Measurements from ENCODE around the gene NINJ2. TPM values are rescaled to one million over a fixed set of nuclear protein-coding genes. Genes with fewer than 3 reads are reported as not detected.

NINJ2 gene
- total RNA-seq, 4 donors from 2014 or later: 0.78 to 9.0 (median 5.2) TPM

- H3K4me3 ChIP-seq: no peak overlapping the region
- H3K27me3 ChIP-seq: no peaks in the 10 kb centered on the region
- ATAC-seq: no peak
- H3K9me3 ChIP-seq: no peaks in the 10 kb centered on the region
- WGBS, 2 donors (ENCODE audit: low coverage in 1 of 2): 50 to 83% methylated on average over 1 to 2 of the region's 7 CpGs
- peaks cover 0 to 2% (median 0%) of the 10 kb centered on the region in 3 donors for H3K4me1 ChIP-seq
- no peaks in the 10 kb centered on the region for H3K36me3 ChIP-seq
- TF ChIP-seq POLR2A (IDR thresholded peaks at IDR 0.05) (no peak), CTCF (IDR thresholded peaks at IDR 0.05) (no peak), EP300 (IDR thresholded peaks at IDR 0.05) (no peak)
- no peak overlapping the region for H3K27ac ChIP-seq
Observed at GRCh38 chr12:604956-605355, 58.3 kb downstream of the NINJ2 start.

GRCh38 chr12:602700-603068 is 60.6 kb downstream of the NINJ2 start:
- peaks cover 0 to 5% (median 0%) of the 10 kb centered on the region in 3 donors for H3K4me1 ChIP-seq
- ATAC-seq: no peak
- no peak overlapping the region for H3K4me3 ChIP-seq
- H3K27me3 ChIP-seq: no peaks in the 10 kb centered on the region
- H3K9me3 ChIP-seq: no peaks in the 10 kb centered on the region
- H3K36me3 ChIP-seq: no peaks in the 10 kb centered on the region
- TF ChIP-seq EP300 (IDR thresholded peaks at IDR 0.05): no peak
- TF ChIP-seq CTCF (IDR thresholded peaks at IDR 0.05): no peak
- TF ChIP-seq POLR2AphosphoS5 (IDR thresholded peaks at IDR 0.05): no peak
- no peak for TF ChIP-seq POLR2A (IDR thresholded peaks at IDR 0.05)
- no peak overlapping the region for H3K27ac ChIP-seq

GRCh38 chr12:601976-602699 is 61.1 kb downstream of the NINJ2 start:
- TF ChIP-seq POLR2A (IDR thresholded peaks at IDR 0.05): no peak
- no peak for TF ChIP-seq CTCF (IDR thresholded peaks at IDR 0.05)
- Histone ChIP-seq H3K9me3 (no peaks in the 10 kb centered on the region), H3K4me1 (peaks cover 0 to 5% (median 0%) of the 10 kb centered on the region in 3 donors), H3K4me3 (no peak overlapping the region), H3K27ac (no peak overlapping the region), H3K27me3 (no peaks in the 10 kb centered on the region), H3K36me3 (no peaks in the 10 kb centered on the region)
- ATAC-seq: no peak
- 69 to 77% methylated on average over 4 to 7 of the region's 7 CpGs for WGBS, 2 donors (ENCODE audit: low coverage in 1 of 2)

- H3K4me3 ChIP-seq: no peak overlapping the region
- no peak for ATAC-seq
- no CpG with 5 or more reads among the region's 13 CpGs for WGBS, 2 donors (ENCODE audit: low coverage in 1 of 2)
Observed at GRCh38 chr12:599756-600155, 63.5 kb downstream of the NINJ2 start.

More at GRCh38 chr12:599756-600155, 63.5 kb downstream of the NINJ2 start:
- H3K4me1 ChIP-seq: peaks cover 0 to 5% (median 0%) of the 10 kb centered on the region in 3 donors
- H3K27ac ChIP-seq: no peak overlapping the region
- H3K36me3 ChIP-seq: no peaks in the 10 kb centered on the region
- no peaks in the 10 kb centered on the region for H3K27me3 ChIP-seq
- H3K9me3 ChIP-seq: no peaks in the 10 kb centered on the region
- TF ChIP-seq CTCF (IDR thresholded peaks at IDR 0.05): no peak
- TF ChIP-seq POLR2A (IDR thresholded peaks at IDR 0.05): no peak
- TF ChIP-seq EP300 (IDR thresholded peaks at IDR 0.05): no peak
- TF ChIP-seq POLR2AphosphoS5 (IDR thresholded peaks at IDR 0.05): no peak

Measured in gastroesophageal sphincter (tissue), 4 donors.